SU-DHL-6 (cell line): ENCODE results near the gene ADCY3.

Source experiments
- EZH2phosphoT487 ChIP-seq: fragments of 200-600 bp; sonication (generic), shearing (Covaris generic); conservative IDR thresholded peaks from 2 replicates; pipeline ENCODE4 v1.6.1; 2018; ENCODE audit warnings: mild to moderate bottlenecking, antibody characterized with exemption, low read length, moderate library complexity, mixed read lengths
- TF ChIP-seq, protein P1 (sequence below): fragments of 200-600 bp; sonication (generic); IDR thresholded peaks from one replicate; pipeline ENCODE4 v1.5.1; 2017; ENCODE audit warnings: antibody characterized with exemption, mild to moderate bottlenecking, low read length, moderate library complexity; ENCODE audit not compliant: insufficient read depth, poor library complexity, severe bottlenecking

DNA sequence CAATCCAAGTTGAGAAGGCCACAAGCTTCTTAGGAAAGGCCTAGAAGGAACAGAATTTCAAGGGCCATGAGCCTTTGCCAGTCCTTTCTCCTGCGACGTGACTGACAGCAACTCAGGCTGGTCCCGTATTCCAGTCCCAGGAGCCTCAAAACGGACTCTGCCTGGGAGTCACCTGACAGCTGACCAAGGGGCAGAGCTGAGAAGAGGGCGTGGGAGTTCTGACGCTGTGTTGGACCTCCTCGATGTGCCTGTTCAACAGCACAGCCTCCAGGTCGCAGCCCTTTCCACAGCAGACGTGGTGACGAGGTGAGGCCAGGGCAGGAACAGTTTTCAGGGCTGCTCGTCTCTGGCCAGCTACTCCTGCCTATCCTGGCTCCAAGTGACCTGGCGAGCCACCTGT is 89.3 kb downstream of the ADCY3 start:
- TF ChIP-seq, protein P1, sequence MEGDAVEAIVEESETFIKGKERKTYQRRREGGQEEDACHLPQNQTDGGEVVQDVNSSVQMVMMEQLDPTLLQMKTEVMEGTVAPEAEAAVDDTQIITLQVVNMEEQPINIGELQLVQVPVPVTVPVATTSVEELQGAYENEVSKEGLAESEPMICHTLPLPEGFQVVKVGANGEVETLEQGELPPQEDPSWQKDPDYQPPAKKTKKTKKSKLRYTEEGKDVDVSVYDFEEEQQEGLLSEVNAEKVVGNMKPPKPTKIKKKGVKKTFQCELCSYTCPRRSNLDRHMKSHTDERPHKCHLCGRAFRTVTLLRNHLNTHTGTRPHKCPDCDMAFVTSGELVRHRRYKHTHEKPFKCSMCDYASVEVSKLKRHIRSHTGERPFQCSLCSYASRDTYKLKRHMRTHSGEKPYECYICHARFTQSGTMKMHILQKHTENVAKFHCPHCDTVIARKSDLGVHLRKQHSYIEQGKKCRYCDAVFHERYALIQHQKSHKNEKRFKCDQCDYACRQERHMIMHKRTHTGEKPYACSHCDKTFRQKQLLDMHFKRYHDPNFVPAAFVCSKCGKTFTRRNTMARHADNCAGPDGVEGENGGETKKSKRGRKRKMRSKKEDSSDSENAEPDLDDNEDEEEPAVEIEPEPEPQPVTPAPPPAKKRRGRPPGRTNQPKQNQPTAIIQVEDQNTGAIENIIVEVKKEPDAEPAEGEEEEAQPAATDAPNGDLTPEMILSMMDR, result no peak
- no peak for TF ChIP-seq EZH2phosphoT487
